HPDE6-E6E7 (cell line): ENCODE results near the gene TNFAIP8.

Experiments used
- DNase-seq: peaks from one replicate; pipeline ENCODE4 v3.0.0; 2011; ENCODE audit warnings: missing footprints; ENCODE audit errors: extremely low spot score

Gene TNFAIP8

DNA sequence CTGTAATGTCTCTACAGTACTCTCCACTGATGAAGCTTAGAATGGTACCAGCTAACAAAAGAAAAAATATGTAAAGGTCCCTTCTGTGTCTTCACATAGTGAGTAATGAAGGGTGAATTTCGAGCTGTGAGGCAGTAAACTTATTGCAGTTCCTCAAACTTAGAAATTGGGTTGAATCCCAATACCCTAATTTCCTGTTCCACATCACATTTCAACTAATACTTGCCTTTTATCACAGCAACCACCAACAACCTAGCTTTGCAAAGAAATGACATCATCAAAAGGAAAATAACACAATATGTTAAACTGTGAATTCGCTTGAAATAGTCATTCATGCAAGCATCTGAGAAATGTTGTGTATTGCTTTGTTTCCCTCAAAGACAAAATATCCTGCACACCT lies 9.4 kb upstream of the TNFAIP8 start:
- no peak for DNase-seq

DNA sequence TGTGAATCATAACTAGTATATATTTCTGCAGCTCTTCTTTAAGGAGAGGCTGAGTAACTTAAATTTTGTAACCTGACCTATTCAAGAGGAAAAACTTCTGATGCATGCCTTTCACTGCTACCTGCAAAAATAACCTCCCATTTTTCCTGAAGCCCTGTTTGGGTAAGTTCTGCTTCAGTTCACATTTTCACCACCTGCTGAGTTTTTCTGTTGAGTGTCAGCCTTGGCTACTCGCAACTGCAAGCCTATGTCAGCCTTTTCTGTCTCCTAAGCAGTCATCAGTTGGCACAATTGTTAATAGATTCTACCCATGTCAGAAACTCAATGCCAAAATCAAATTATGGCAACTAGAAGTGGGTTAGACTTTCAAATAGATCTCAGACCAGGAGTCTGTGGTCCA lies 8.2 kb upstream of the TNFAIP8 start:
- no peak for DNase-seq

DNA sequence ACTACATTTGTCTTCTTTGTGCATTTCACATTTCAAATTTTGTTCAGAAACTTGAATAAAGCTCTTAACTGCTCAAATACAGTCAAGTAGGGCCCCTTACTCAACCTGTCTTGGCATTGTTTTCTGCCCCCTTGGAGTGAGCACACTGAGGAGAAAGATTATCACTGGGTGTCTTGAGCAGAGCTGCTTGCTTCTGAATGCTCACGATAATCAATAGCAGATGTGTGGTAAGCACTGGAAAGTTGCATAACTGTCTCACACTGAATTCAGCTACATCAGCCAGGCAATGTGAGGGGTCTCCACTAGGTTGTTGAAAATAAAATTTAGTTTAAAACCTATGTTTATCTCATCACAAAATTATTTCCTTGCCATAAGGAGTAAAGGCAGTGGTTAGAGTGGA lies 7.8 kb upstream of the TNFAIP8 start:
- DNase-seq: no peak

DNA sequence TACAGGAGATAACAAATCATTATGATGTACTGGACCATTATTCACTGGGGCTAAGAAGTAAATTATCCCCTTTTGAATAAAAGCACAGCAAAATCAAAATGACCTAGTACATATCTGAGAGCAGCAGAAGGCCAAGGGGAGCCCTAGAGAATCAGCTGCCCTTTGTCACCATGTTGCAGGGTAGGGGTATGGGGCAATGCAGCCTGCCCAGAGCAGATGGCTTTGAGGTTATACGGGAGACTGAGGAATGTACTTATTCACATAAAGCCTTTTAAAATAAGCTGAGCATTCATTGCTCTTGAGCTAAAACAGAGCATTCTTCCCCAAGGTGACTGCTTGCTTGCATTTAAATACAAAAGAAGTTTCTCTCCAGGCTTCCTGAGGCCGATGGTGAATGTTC lies 2.6 kb upstream of the TNFAIP8 start:
- DNase-seq: no peak

DNA sequence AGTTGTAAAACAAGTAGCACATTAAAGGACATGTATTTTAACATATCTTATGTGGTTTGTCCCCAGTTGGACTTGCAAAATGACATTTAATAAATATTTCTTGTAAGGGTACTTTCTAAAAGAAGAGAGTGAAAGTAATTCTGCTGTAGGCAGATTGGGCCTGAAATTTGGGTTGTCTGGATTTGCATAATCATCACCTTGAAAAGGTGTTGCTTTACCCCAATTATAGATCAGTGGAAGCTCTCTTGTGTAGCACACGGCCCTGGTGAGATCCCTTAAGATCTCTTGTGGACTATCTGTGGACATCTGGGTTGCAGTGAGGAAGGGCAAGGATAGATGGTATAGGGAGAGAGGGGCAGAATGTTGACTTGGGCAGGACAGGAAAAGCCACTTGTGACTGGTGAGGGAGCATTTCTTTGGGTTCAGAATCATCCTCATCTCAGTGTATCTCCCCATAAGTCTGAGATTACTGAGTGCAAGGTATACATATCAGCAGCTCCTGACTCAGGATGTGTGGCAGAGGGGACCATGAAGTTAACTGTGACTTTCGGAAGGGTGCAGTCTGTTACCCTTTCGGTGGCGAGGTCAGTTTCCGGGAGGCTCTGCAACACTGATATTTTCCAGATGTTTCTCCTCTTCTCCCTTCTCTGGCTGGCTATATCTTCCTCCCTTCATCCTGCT lies 2.0 kb upstream of the TNFAIP8 start:
- DNase-seq: no peak

DNA sequence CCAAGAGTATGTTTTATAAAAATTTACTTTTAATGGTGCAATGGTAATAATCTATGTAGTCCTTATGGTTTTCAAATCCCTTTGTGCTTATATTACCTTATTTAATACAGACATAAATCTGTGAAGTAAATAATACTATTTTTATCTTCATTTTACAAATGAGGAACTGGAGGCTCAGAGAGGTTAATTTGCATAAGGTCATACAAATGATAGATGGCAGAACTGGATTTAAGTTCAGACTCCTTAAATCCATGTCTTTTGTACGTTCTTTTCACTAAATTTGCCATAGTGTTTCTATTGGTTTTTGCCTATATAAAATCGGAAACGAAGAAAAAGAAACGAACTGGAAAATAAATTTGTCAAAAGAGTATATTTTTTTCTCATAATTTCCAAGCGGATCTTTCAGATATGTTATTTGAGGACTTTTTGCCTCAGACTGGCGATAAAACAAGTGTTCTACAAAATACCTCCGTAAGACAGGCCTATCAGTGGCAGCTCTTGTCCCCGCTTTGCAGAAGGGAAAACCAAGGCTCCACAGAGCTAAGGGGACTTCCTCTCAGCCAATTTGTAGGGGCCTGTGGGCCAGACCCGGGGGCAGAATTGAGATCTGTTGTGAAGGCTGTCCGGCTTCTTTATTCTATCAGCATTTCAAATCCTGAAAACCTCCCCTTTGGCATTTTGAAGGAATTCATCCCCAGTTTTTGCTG lies 1.1 kb upstream of the TNFAIP8 start:
- DNase-seq: no peak

DNA sequence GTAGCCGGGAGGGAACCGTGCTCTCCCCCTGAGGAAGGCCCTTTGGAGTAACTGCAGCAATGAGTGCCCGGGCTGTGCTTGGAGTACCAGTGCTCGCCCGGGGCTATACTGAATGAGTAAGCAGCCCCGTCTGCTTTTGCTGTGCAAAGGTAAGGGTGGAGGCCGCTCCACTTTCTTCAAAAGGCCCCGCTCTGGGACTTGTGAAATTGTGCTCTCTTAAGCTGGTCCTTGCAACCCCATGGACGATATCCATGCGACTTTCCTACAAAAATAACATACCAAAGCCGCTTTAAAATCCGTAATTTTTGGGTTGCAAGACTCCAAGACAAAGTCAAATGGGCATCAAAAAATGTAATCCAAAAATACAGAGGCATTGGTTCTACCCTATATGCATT lies 578 bp upstream of the TNFAIP8 start:
- peak; percentile 73 for DNase-seq

DNA sequence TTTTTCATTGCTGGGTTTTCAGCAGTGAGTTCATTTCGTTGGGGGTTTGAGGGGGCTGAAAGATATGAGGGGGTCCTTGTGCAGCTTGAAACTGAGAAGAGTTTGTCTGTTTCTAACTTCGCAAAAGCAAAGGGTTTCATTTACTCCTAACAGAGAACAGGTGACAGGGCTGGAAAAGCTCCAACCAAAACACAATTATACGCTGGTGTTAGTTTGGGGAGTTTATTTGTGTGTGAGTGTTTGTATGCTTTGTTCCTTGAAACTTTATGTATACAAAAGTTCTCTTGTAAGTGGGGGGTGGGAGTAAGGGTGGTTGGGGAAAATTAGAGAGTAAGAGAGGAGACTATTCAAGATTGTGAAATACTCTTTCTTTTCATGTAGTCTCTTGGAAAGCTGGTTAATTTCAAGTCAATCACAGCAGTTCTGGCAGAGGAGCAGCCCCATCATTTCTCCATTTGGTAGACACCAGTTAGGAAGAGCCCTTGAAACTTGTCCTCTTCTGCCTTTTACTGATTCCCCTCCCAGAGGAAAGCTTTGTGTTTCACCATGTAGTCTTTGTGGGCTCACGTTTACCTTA lies 881 bp downstream of the TNFAIP8 start:
- DNase-seq: no peak

DNA sequence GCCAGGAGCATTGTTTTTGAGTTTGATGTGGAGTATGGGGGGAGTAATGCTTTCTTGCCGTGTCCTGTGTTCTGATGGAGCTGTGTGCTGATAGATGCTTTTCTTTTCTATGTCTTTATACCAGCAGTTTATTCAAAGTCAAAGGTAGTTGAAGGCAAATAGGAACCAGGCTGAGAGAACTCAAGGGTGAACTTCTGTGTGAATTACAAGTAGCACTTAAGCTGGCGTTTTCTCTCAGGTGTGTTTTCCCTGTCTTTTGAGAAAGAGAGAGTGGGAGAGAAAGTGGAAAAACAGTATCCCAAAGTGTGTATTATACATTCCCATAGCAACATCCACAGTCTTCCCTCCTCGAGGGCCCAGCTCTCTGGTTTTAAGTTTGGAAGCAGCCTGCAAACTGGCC lies 1.5 kb downstream of the TNFAIP8 start:
- DNase-seq: no peak

DNA sequence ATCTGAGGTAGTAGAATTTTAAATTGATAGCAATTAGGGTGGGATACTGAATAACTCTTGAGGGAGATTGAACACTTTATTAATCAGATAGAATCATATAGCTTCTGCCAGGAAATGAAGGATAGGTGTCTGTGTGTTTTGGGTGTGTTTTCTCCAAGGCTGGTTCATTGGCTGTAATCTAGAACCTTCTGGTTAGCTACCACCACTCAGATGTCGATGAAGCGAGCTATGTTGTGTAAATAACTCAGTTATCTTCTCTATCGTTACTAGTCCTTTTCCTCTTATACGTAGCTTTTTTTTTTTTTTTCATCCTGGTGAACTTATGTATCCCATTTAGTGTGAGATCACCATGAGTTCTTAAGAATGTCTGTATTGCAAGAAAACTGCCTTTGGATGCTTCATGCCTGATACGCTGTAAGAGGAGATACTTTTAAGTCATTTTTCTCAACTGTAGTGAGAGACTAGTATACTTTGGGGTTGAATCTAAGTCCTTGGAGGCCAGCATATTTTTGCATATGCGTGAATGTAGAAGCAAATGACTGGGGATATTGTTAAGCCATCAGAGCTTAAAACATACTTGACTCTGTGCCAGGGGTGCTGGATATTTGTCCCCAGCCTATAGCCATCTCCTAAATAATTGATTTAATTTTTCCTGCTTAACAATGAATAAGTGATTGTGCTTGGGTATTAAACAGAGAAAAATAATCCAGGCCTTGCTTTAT lies 2.1 kb downstream of the TNFAIP8 start:
- no peak for DNase-seq

DNA sequence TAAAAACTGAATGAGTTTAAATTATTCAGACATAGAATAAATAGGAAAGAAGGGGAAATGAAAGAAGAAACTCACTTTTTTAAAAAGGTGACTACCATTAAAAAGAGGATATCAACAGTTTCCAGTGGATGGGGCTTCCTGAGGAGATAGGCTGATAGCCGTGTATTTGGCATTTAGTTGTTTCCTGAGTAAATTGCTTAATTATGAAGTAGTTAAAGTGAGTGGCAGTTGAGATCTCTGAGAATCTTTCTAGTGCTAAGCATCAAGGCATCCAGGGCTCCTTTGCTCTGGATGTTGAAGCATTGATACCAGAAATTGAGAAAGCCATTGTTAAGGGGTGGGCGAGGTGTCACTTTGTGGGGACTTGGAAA lies 2.7 kb downstream of the TNFAIP8 start:
- no peak for DNase-seq

DNA sequence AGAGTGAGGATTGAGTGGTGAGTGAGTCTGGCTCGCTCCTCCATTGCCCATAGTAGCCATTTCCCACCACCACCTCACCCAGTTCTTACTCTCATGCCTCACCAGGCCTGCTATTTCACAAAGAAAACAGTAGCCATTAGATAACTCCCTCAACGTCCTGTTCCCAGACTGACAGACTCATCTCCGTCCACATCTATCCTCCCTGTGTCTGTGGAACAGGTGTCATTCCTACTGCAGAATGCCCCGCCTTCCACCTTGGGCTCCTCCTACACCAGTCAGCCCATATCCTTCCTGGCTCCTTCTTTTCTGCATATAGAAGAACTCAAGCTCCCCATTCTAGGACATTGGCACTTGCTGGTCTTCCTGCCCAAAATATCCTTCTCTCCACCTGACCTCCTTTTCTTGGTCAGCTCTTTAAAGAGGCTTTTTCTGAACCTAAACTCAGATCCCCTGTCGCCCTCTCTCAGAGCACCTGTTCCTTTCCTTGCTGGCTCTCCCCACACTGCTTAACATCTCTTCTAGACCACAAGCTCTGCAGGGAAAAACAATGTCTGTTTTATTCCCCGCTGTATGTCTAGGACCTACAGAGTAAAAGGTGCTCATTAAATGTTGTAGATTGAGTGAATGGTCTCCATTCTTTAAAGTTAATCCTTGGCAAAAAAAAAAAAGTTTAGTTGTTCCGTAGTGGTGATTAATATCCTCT lies 3.2 kb downstream of the TNFAIP8 start:
- no peak for DNase-seq

DNA sequence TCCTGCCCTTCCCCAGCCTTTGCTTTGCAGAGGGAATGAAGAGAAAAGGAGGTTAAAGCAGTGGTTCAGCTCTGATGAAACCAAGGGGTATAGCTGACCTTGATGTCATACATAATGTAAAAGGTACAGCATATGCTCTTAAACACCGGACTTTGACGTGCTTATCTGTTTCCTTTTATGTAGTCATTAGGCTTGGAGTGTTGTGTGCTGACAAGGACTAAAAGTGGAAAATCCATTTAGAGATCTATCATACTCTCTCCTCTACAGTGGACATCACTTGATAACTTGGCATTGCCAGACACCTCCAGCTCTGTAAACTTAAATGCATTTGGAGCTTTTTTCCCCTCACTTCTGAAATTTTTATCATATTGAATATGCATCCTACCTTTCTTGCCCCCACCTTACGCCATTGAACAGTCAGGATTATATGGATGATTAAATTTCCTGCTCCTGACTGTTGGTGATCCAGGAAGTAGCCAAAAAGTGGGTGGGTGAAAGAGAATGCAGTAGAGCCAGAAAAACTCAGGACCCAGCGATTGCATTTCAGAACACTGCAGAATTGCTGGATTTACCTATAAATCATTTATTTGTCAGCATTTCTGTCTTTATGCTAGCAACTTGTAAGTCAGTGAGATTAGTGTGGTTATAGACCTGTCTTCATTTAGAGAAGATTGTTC lies 4.1 kb downstream of the TNFAIP8 start:
- DNase-seq: no peak

DNA sequence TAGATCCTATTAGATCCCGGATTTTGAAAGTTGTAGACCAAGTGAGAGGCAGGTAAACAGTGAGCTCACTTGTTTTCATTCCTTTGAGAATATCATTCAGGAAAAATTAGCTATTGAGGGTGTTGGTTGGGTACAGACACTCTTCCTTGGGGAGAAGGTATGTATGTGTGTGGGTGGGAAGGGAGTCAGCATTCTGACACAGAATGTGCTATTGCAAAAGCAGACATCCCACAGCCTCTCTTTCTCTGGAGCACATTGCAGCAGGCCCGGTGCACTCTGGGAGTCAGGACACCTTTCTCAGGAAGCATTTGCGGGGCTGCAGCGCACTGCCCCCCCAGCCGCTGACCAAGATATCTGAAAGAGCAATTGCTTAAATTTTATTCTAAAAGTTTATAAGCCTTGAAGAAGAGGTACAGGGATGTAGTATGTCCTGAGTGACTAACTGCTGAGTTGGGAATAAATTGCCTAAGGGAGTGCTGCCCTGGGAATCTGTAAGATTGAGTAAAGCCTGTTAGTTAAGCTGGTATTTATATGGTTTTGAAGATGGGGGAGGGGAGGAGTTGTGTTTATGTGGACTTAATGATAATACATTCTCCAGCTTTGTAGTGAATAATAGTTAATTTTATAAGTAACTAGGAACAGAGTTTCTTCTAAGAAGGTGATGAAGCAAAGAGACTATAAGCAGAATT lies 5.2 kb downstream of the TNFAIP8 start:
- DNase-seq: peak; percentile 34

DNA sequence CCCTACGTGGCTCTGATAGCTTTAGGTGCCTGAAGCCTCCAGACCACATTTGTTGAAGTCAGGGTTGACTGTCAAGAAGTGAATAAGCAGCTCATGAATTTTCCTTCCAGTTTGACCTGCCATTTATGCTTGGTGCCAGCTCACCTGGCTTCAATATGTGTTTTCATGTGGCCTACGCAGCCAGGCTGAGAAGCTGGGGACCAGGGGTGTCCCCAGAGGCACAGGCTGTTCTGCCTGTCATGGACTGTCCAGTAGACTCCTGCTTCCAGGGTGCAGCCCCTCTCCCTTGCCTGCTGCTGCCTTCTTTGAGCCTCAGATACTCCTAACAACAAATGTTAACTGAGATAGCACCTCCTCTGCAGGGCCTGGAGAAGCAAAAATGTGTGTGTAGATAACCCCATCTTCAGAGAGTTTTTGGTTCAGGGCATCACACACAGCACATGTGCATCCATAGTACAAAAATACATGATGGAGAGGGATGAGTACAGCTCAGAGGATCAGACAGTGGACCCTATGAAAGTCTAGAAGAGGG lies 5.8 kb downstream of the TNFAIP8 start:
- no peak for DNase-seq

DNA sequence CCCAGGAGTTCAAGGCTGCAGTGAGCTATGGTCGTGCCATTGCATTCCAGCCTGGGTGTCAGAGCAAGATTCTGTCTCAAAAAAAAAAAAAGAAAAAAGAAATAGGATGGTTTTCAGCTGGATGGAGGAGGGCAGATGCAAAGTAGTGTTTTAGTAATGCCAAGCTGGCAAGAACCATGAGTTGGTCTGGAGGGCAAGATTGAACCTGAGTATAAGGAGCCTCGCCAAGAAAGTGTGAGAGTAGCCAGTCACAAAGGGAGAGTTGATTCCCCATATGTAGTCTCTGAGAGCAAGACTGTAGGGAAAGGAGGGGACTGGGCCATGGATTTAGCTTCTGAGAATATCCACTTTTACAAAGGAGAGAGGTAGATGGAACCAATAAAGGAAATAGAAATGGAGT lies 6.9 kb downstream of the TNFAIP8 start:
- no peak for DNase-seq

DNA sequence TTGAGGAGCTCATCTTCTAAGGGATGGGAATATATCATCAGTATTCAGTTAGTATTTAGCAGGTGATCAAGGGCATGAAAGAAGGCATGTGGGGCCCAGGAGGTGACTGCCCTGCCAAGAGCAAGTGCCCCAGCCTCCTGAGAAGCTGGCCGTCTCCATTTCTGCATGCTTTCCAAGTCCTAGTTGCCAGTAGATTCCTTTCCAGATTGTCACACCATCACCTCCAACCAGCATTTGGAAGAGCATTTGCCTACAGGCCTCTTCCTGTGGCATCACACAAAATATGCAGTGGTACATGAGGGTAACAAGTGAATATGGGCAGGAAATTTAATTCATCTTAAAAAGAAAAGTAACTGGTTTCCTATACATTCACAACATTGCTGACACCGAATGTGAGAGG lies 7.5 kb downstream of the TNFAIP8 start:
- no peak for DNase-seq

DNA sequence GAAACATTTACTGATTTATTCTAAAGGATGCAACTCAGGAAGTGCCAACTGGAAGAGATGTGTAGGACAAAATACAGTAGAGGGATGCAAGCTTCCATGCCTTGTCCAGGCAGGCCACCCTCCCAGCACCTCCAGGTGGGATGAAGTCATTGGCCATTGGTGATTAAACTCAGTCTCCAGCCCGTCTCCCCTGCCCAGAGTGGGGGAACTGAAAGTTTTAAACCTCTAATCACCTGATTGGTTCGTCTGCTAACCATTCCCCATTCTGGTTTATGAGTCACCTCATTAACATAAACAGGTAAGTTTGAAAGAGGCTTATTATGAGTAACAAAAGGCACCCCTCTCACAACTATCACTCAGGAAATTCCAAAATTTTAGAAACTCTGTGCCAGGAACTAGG lies 8.1 kb downstream of the TNFAIP8 start:
- no peak for DNase-seq

DNA sequence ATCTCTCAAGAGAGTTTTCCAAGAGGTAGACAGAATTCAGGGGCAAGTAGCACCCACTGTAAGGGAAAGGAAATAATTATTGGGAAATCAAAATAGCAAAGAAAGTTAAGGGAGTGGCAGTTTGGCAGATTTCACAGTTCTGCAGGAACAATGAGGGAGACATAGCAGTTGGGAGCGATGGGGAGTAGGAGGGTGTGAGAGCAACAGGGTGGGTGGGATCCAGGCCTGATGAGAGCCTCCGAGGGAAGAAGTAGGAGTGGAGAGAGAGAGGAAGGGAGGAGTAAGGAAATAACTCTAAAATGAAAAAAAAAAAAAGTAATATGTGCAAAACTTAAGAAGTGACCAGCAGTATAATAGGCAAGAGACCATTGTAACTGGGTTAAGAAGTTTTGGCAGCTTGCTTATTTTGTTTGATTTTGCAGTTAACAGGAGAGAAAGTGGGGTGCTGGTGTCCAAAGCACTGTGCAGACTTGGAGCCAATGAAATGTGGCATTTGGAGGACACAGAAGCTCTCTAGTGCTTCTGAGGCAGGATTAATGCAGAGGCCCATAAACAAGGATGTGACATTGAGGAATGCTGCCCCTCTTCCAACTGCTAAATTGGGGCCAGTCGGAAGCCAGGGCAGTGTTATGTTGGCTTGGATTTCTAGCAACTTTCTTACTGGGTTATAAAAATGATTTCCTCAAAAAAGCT lies 10.2 kb downstream of the TNFAIP8 start:
- no peak for DNase-seq

DNA sequence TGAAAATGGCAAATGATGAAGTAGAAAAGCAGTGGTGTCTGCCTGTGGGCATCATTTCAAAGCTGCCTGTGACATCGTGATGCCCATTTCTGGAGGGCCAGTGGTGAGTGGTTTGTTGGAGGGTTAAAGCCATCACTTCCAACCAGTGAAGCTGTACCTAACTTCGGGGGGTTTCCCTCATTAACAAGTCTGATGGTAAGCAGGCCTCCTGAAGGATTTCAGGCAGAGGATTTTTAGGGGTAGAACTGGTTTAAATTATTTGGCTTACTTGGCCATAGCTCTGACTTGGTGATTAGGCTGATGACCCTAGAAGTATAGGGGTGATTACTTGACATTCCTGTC lies 10.7 kb downstream of the TNFAIP8 start:
- DNase-seq: no peak
